ENCODE results near the gene PHLPP1.

DNA sequence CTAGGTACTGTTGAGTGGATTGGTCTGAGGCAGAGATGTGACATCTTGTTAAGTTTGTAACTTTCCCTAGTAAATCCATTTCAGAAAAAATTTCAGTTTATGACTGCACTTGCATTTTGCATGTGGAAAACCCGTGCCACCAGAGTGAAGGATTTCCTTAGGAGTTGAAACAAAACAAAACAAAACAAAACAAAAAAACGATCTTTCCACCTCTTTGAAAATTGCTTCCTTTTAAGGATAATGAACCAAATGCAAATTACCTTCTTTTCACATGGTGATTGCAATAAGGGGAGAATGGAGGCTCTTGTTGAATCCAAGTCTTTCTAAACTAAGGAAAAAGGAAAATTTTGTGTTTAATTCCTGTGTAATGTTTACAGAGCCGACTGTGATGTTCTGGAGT is 43.2 kb downstream of the PHLPP1 start:
- TF ChIP-seq POLR2A (IDR thresholded peaks at IDR 0.05; ENCODE audit: extremely low read depth, insufficient read length) (no peak), MYC (IDR thresholded peaks at IDR 0.05; ENCODE audit: low read depth, low read length) (no peak)
- TF ChIP-seq, protein P1, sequence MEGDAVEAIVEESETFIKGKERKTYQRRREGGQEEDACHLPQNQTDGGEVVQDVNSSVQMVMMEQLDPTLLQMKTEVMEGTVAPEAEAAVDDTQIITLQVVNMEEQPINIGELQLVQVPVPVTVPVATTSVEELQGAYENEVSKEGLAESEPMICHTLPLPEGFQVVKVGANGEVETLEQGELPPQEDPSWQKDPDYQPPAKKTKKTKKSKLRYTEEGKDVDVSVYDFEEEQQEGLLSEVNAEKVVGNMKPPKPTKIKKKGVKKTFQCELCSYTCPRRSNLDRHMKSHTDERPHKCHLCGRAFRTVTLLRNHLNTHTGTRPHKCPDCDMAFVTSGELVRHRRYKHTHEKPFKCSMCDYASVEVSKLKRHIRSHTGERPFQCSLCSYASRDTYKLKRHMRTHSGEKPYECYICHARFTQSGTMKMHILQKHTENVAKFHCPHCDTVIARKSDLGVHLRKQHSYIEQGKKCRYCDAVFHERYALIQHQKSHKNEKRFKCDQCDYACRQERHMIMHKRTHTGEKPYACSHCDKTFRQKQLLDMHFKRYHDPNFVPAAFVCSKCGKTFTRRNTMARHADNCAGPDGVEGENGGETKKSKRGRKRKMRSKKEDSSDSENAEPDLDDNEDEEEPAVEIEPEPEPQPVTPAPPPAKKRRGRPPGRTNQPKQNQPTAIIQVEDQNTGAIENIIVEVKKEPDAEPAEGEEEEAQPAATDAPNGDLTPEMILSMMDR (IDR thresholded peaks at IDR 0.05; ENCODE audit: low read depth, low read length): no peak
- TF ChIP-seq, protein P2, sequence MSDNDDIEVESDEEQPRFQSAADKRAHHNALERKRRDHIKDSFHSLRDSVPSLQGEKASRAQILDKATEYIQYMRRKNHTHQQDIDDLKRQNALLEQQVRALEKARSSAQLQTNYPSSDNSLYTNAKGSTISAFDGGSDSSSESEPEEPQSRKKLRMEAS (IDR thresholded peaks at IDR 0.05; ENCODE audit: low read depth, low read length): no peak

All from NB4 (cell line).